Stimulated activated CD8-positive, alpha-beta memory T cell treated with anti-CD3 and anti-CD28 coated beads, Interleukin-15, amount 100 ng/mL, for 48 hours (primary cell): ENCODE data around the gene HNRNPD.
"Not testable (repeated sequence)": the region's sequence is repeated elsewhere in the genome, so short reads cannot be mapped to it uniquely, and the experiment has no call there.

ENCODE experiments used
- DNase-seq, 2 donors: peaks; one replicate each; pipeline ENCODE4 v3.0.0-alpha.2; 2020; ENCODE audit warnings: low read depth in 2 of 2

Gene HNRNPD, protein sequence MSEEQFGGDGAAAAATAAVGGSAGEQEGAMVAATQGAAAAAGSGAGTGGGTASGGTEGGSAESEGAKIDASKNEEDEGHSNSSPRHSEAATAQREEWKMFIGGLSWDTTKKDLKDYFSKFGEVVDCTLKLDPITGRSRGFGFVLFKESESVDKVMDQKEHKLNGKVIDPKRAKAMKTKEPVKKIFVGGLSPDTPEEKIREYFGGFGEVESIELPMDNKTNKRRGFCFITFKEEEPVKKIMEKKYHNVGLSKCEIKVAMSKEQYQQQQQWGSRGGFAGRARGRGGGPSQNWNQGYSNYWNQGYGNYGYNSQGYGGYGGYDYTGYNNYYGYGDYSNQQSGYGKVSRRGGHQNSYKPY

DNA sequence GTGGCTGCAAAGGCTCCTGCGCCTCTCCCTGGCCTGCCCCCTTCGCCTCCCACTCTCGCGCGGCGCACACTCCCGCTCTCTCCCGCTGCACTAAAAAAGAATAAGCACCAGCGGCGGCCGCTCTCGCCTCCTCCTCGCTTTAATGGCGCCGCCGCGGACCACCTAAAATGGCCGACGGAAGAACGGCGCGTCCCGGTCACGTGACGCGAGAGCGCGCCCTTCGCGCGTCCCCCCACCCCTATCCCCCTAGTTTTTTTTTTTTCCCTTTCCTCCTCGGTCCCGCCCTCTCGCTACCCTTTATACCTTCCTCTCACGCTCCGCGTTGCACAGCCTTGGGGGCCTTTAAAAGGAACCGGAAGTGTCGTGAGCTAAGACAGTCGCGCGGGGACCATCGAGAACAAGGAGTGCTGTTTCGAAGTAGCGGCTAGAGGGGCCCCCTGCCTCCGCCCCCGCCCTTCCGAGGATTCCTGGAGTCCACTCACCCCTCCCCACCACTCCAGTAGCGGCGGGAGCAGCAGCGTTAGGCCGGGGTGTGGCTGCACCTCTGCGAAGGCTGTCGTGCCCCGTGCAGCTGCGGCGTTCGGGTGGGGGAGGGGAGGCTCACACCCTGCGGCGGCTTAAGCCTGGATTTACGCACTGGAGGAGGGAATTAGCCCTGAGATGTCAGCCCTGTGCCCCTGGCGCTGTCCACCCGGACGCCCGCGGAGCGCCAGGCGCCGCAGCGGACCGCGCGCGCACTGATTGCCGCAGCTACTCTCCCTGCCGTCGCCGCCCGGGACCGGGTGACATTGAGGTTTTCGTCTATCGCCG lies at the start of gene HNRNPD:
HNRNPD (minus strand) TSS at position 176 of the 810 bp plus-strand sequence. CDS start 313 bp downstream, outside the sequence.
- DNase-seq: peak; percentile 92 to 94

DNA sequence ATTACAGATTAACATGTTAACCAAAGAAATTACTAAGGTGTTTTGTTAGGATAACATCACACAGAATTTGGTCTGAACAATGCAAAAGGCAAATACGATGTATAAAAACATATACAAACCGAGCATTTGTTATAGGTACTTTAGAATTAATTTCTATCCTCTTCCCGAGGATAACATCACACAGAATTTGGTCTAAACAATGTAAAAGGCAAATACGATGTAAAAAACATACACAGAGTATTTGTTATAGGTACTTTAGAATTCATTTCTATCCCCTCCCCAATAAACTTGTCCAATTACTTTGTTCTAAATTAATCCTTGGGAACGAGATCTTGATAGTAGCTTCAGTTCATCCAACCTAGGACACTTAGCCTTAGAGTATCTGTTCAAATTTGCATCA lies 48.8 kb upstream of the HNRNPD start:
- DNase-seq: no peak

DNA sequence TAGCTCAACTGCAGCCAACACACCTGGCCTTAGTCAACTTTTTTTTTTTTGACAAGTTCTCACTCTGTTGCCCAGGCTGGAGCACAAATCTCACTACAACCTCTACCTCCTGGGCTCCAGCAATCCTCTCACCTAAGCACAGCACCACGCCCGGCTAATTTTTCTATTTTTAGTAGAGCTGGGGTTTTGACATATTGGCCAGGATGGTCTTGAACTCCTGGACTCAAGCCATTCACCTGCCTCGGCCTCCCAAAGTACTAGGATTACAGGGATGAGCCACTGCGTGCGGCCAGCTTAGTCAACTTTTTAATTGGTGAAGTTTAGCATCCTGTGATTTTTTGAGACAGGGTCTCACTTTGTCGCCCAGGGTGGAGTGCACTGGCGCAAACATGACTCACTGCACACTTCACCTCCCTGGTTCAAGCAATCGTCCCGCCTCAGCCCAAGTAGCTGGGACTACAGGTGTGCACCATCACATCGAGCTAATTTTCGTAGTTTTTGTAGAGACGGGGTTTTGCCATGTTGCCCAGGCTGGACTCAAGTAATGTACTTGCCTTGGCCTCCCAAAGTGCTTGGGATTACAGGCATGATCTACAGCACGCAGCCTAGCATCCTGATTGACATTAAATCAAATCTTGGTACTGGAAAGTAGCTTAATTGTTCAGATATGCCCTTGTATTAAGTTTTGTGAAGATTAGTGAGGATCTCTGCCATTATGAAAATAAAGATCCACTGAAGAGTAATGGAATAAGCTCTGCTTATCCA lies 48.2 kb upstream of the HNRNPD start:
- no peak for DNase-seq

DNA sequence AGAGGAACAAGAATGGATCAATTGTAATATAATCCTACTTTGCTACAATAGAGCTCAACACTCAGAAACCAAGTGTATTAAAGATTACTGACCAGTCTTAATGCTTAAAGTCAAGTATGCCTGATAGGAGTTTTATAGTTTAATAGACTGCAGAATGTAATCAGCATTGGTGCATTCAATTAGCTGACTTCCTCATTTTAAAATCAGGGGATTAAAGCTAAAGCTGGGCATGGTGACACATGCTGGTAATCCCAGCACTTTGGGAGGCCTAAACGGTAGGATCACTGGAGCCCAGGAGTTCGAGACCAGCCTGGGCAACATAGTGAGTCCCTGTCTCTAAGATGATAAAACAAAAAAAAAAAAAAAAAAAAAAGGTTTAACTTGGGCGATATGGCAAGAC lies 45.7 kb upstream of the HNRNPD start:
- DNase-seq: no peak

- DNase-seq: no peak
Observed at GRCh38 chr4:82415922-82416365, 42.2 kb upstream of the HNRNPD start.

DNA sequence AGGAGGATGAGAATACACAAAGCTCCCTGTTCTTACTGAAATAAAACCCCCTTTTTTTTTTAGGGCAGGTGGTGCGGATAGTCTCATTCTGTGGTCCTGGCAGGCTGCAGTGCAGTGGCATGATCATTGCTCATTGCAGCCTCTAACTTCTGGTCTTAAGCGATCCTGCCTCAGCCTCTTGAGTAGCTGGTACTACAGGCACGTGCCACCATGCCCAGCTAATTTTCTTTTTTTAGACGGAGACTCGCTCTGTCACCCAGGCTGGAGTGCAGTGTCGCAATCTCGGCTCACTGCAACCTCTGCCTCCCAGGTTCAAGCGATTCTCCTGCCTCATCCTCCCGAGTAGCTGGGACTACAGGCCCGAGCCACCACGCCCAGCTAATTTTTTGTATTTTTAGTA lies 41.3 kb upstream of the HNRNPD start:
- DNase-seq: not testable (repeated sequence)

DNA sequence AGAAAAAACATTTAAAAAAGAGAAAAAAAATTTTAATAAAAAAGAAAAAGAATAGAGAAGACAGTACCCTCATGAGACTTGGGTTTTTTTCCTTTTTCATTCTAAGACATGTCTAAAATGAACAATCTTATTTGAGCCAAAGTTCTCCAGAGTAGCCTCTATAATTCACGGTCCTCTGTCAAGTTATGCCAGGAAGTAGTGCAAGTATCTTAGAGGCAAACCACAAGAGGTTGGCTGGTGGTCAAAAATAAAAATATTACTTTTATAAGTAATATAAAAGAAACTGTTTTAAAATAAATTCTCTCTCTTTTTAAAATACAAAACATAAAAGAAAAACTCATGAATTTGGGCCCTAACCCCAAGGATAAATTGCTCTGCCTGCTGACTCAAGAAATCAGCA lies 29.9 kb upstream of the HNRNPD start:
- DNase-seq: no peak

DNA sequence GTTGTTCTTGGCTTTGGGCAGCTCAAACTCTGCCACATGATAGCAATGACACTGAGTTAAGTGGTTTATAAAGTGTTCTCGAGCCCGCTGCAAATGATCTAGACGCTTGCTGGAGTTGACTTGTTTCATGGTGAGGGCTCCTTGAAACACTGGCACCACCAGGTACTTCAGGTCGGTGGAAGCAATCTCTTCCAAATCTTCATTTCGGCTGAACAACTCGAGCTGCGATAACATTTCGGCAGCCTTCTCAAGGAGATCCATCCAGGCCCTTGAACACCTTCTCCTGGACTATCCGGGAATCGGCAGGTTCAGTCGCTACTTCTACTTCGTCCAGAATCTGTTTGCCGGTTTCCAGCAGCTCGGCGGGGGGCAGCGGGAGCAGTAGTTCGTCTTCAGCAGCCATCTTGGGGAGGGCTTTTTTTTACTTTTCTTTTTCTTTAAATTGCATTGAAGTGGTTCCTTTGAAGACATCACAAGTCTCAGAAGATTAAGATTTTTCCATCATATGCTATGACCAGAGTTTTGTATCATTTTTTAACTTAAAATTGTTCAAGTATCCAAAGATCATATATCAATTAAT lies 28.5 kb upstream of the HNRNPD start:
- DNase-seq: no peak

GRCh38 chr4:82401600-82401999 lies 27.8 kb upstream of the HNRNPD start:
- no peak for DNase-seq

GRCh38 chr4:82398263-82398662 lies 24.5 kb upstream of the HNRNPD start:
- DNase-seq: no peak

DNA sequence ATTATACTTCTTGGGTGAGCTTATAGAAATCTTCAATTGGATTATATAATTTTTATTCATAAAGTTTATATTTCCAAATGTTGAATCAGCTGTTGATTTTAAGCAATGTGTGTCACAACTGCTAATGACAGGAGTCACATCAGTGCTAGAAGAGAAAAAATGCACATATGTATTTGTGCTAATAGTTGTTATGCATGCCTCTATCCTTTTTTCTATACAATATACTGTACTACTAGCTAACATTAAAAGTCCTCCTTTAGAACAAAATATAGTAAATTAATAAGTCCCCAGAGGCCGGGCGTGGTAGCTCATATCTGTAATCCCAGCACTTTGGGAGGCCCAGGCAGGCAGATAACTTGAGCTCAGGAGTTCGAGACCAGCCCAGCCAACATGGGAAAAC lies 23.7 kb upstream of the HNRNPD start:
- no peak for DNase-seq

DNA sequence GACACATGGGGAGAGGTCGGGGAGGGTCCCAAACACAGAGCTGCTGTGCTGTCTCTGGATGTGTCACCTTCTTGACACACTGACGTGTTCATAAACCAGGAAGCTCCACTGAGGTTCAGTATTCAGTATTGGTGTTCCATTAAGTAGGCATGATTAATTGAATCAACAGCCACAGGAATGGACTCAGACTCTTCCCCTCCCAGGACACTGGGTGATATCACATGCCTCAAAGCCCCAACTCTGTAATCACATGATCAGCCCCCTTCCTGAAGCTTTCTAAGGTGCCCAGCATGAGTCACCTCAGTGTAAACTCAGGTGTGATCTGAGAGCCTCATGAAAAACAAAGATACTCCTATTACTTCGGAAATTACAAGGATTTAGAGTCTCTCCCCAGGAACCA lies 21.1 kb upstream of the HNRNPD start:
- DNase-seq: no peak

DNA sequence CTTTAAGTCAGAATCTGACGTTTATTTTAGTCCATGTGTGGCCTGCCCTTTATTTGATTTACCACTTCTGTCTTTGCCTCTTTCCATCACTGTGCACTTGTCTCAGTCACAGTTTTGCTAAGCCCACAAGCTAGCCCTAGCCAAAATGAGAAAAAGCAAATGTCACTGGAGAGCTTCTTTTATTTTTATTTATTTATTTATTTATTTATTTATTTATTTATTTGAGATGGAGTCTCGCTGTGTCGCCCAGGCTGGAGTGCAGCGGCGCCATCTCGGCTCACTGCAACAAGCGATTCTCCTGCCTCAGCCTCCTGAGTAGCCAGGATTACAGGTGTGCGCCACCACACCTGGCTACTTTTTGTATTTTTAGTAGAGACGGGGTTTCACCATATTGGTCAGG lies 16.3 kb upstream of the HNRNPD start:
- DNase-seq: not testable (repeated sequence)

DNA sequence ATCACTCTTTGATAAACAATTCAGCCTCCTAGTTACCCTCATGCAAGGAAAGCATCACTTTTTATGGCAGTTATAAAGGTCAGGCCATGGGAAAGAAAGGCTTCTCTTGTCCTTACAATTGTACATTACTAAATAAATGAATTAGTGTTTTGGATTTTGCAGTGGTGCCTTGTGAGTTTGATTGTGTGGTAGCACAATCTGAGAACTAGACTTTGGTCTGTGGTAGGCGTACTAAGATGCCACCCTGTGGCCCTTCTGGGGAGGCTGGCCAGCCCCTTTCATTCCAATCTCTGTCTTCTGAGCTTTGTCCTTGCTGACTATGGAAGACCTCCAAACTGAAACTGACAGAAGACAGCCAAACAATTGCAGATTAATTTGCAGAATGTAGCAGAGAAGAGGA lies 14.6 kb upstream of the HNRNPD start:
- no peak for DNase-seq

DNA sequence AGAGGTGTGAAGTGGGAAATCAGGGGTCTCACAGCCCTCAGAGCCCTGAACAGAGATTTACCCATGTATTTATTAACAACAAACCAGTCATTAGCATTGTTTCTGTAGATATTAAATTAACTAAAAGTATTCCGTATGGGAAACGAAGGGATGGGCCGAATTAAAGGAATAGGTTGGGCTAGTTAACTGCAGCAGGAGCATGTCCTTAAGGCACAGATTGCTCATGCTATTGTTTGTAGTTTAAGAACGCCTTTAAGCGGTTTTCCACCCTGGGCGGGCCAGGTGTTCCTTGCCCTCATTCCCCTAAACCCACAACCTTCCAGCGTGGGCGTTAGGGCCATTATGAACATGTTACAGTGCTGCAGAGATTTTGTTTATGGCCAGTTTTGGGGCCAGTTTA lies 12.5 kb upstream of the HNRNPD start:
- DNase-seq: not testable (repeated sequence)

DNA sequence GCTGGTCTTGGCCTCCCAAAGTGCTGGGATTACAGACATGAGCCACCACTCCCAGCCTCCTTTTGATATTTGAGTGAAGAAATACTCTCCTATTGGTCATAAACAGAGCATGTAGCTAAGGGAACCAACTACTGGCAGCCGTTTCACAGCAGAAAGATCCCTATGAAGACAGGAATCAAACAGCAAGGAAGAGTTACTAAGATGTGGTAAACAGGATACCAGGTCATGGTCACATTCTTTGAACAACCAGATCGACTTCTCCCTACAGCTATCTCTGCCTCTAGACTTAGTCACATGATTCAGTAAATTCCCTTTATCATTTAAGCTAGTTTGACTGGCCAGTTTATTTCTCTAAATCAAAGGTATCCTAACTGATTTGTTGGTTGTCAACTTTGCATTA lies 9.0 kb upstream of the HNRNPD start:
- DNase-seq: no peak

GRCh38 chr4:82381661-82382296 lies 8.0 kb upstream of the HNRNPD start:
- no peak for DNase-seq

DNA sequence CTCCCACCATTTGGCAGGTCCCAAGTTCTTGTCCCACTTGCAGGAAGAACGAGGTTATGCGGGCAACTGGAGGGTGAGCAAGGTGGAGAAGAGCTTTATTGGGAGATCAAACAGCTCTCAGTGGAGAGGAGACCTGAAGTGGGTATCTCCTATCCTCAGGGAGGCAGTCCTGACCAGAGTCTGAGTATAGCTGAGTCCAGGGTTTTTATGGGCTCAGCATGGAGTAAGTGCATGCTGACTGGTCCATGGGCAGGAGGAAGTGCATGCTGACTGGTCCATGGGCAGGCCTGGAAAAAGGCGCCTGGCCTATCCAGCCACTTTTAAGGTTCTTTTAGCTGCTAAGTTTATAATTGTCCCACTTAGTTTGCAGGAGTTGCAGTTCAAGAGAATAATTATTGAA lies 7.4 kb upstream of the HNRNPD start:
- no peak for DNase-seq

DNA sequence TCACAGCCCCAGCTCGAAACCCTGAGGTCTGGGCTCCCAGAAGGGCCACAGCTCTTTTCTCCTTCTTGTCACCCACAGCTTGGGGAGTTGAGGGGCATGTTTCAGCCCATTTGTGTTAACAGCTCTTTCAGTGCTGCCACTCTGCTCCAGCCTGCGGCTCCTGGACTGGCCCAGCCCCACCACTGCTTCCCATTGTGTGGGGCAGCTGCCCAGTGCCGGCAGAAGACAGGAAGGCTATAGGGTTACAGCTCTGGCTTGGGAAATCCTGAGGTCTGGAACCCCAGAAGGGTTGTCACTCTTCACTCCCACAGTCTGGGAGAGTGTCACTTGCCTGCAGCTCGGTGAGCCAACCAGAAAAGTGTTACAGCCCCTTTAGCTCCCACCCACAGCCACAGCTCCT lies 7.0 kb upstream of the HNRNPD start:
- DNase-seq: no peak

- DNase-seq: no peak
Observed at GRCh38 chr4:82380344-82380743, 6.6 kb upstream of the HNRNPD start.

GRCh38 chr4:82376109-82376508 lies 2.3 kb upstream of the HNRNPD start:
- no peak for DNase-seq

DNA sequence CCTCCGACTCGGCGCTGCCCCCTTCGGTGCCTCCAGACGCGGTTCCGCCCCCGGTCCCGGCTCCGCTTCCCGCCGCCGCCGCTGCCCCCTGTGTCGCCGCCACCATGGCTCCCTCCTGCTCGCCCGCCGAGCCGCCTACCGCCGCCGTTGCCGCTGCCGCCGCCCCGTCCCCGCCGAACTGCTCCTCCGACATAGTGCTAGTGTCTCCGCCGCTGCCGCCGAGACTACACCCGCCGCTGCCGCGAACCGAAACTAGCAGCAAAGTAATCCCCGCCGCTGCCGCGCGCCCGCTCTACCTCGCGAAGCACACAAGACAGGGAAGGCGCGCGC lies 340 bp downstream of the HNRNPD start:
- peak; percentile 28 to 32 for DNase-seq
